HEK293 (cell line): Measurements from ENCODE around the gene KLK6.

Experiments
- CTCF ChIA-PET: fragments of 350-600 bp; formaldehyde crosslinking; extraction: SDS; loops from one replicate; lab custom pipeline; 2021; ENCODE audit warnings: antibody characterized with exemption; lab: Yijun Ruan, JAX
- POLR2A ChIA-PET: fragments of 300-600 bp; formaldehyde crosslinking; extraction: SDS; loops from one replicate; lab custom pipeline; 2020; ENCODE audit warnings: antibody characterized with exemption, inconsistent platforms; lab: Yijun Ruan, JAX
- H3K27ac ChIP-seq: fragments of 200-500 bp; sonication (Bioruptor generic); 2 replicates; pipeline ENCODE4 v1.5.1; 2014; ENCODE audit warnings: low read depth, low read length, control low read depth, inconsistent platforms; ENCODE audit errors: extremely low read depth
- H3K36me3 ChIP-seq, 2 experiments: fragments of 200-500 bp in 1 of 2; sonication (Bioruptor generic) in 1 of 2; 1 replicate in 1 of 2; 2 replicates in 1 of 2; pipeline ENCODE4 v1.5.1; 2014 to 2017; ENCODE audit warnings: inconsistent platforms in 2 of 2, low read length in 2 of 2; ENCODE audit not compliant: control insufficient read depth in 2 of 2, insufficient read depth in 1 of 2
- H3K4me1 ChIP-seq: fragments of 200-500 bp; sonication (Bioruptor generic); 2 replicates; pipeline ENCODE4 v1.5.1; 2014; ENCODE audit warnings: mild to moderate bottlenecking, low read length, inconsistent platforms; ENCODE audit not compliant: control insufficient read depth, insufficient read depth
- H3K4me3 ChIP-seq: 2 replicates; pipeline ENCODE4 v1.5.1; 2011; ENCODE audit warnings: low read depth, mild to moderate bottlenecking, control low read depth, low read length, moderate library complexity
- H3K9me3 ChIP-seq: fragments of 200-500 bp; sonication (Bioruptor generic); 2 replicates; pipeline ENCODE4 v1.5.1; 2014; ENCODE audit warnings: low read depth, low read length, inconsistent platforms; ENCODE audit not compliant: control insufficient read depth, insufficient read depth
- BCL11B ChIP-seq: fragments of 450-650 bp; formaldehyde crosslinking; IDR thresholded peaks from 2 replicates; pipeline ENCODE4 v1.5.1; 2016; ENCODE audit warnings: low read depth, missing biosample characterization, missing genetic modification characterization
- CTCF ChIP-seq: fragments of 450-650 bp; formaldehyde crosslinking; IDR thresholded peaks from 2 replicates; pipeline ENCODE4 v1.5.1; 2016; ENCODE audit warnings: missing biosample characterization, missing genetic modification characterization
- HOXA7 ChIP-seq: sonication (generic); formaldehyde crosslinking; IDR thresholded peaks from 2 replicates; pipeline ENCODE4 v1.8.1; 2022; ENCODE audit warnings: missing genetic modification reagents, borderline replicate concordance
- KLF10 ChIP-seq: fragments of 450-650 bp; IDR thresholded peaks from 2 replicates; pipeline ENCODE4 v1.5.1; 2018; ENCODE audit warnings: missing biosample characterization, mild to moderate bottlenecking, missing genetic modification characterization
- PBX3 ChIP-seq: sonication (generic); formaldehyde crosslinking; IDR thresholded peaks from 2 replicates; pipeline ENCODE4 v1.8.1; 2022; ENCODE audit warnings: mild to moderate bottlenecking, moderate library complexity, missing genetic modification reagents
- PRDM2 ChIP-seq: fragments of 450-650 bp; formaldehyde crosslinking; IDR thresholded peaks from 2 replicates; pipeline ENCODE4 v1.5.1; 2016; ENCODE audit warnings: missing biosample characterization, missing genetic modification characterization, borderline replicate concordance
- PRDM4 ChIP-seq: fragments of 450-650 bp; formaldehyde crosslinking; IDR thresholded peaks from 2 replicates; pipeline ENCODE4 v1.5.1; 2017; ENCODE audit warnings: missing biosample characterization, missing genetic modification characterization
- RBAK ChIP-seq: fragments of 450-650 bp; formaldehyde crosslinking; IDR thresholded peaks from 2 replicates; pipeline ENCODE4 v1.5.1; 2016; ENCODE audit warnings: missing biosample characterization, missing genetic modification characterization
- REPIN1 ChIP-seq: fragments of 450-650 bp; formaldehyde crosslinking; IDR thresholded peaks from 2 replicates; pipeline ENCODE4 v1.5.1; 2017; ENCODE audit warnings: missing biosample characterization, missing genetic modification characterization, low read depth
- TRIM28 ChIP-seq: IDR thresholded peaks from 2 replicates; pipeline ENCODE4 v1.6.1; 2011; ENCODE audit warnings: low read length, control low read depth, borderline replicate concordance
- ZBTB49 ChIP-seq: fragments of 450-650 bp; formaldehyde crosslinking; IDR thresholded peaks from 2 replicates; pipeline ENCODE4 v1.5.1; 2016; ENCODE audit warnings: missing biosample characterization, missing genetic modification characterization, low read depth
- ZBTB7A ChIP-seq: fragments of 450-650 bp; formaldehyde crosslinking; IDR thresholded peaks from 2 replicates; pipeline ENCODE4 v1.5.1; 2016; ENCODE audit warnings: low read depth, missing biosample characterization, missing genetic modification characterization
- ZNF19 ChIP-seq: fragments of 450-650 bp; formaldehyde crosslinking; IDR thresholded peaks from 2 replicates; pipeline ENCODE4; 2016; ENCODE audit warnings: missing biosample characterization, missing genetic modification characterization, low read depth
- ZNF202 ChIP-seq: fragments of 450-650 bp; formaldehyde crosslinking; IDR thresholded peaks from 2 replicates; pipeline ENCODE4 v1.5.1; 2016; ENCODE audit warnings: missing biosample characterization, missing genetic modification characterization, borderline replicate concordance
- ZNF366 ChIP-seq: fragments of 450-650 bp; formaldehyde crosslinking; conservative IDR thresholded peaks from 2 replicates; pipeline ENCODE4 v1.5.1; 2016; ENCODE audit warnings: missing biosample characterization, missing genetic modification characterization
- ZNF37A ChIP-seq: fragments of 450-650 bp; IDR thresholded peaks from 2 replicates; pipeline ENCODE4 v1.5.1; 2018; ENCODE audit warnings: missing biosample characterization, missing genetic modification characterization
- ZNF423 ChIP-seq: fragments of 450-650 bp; formaldehyde crosslinking; IDR thresholded peaks from 2 replicates; pipeline ENCODE4 v1.5.1; 2016; ENCODE audit warnings: missing biosample characterization, missing genetic modification characterization
- ZNF571 ChIP-seq: fragments of 450-650 bp; formaldehyde crosslinking; IDR thresholded peaks from 2 replicates; pipeline ENCODE4 v1.5.0; 2017; ENCODE audit warnings: missing biosample characterization, missing genetic modification characterization
- ZNF580 ChIP-seq: fragments of 450-650 bp; formaldehyde crosslinking; IDR thresholded peaks from 2 replicates; pipeline ENCODE4 v1.5.1; 2016; ENCODE audit warnings: missing biosample characterization, missing genetic modification characterization
- ZNF610 ChIP-seq: fragments of 450-650 bp; formaldehyde crosslinking; IDR thresholded peaks from 2 replicates; pipeline ENCODE4 v1.5.1; 2016; ENCODE audit warnings: missing biosample characterization, missing genetic modification characterization, borderline replicate concordance
- ZNF624 ChIP-seq: fragments of 450-650 bp; formaldehyde crosslinking; IDR thresholded peaks from 2 replicates; pipeline ENCODE4 v1.5.1; 2017; ENCODE audit warnings: missing biosample characterization, missing genetic modification characterization
- ZNF777 ChIP-seq: fragments of 450-650 bp; formaldehyde crosslinking; IDR thresholded peaks from 2 replicates; pipeline ENCODE4 v1.5.1; 2017; ENCODE audit warnings: missing biosample characterization, missing genetic modification characterization, borderline replicate concordance

The KLK6 gene

GRCh38 chr19:51005248-51005647 lies 35.9 kb upstream of the KLK6 start:
- no peaks in the 10 kb centered on the region for H3K36me3 ChIP-seq
- H3K9me3 ChIP-seq: no peaks in the 10 kb centered on the region
- no peaks in the 10 kb centered on the region for H3K4me1 ChIP-seq
- no peak for TF ChIP-seq KLF10 (tag by site-specific recombination)
- no peak for TF ChIP-seq ZNF202 (tag by site-specific recombination)
- no peak for TF ChIP-seq HOXA7 (CRISPR knock-in tag)
- TF ChIP-seq ZNF366 (tag by site-specific recombination): no peak
- no peak for TF ChIP-seq ZBTB7A (tag by site-specific recombination)
- TF ChIP-seq RBAK: no peak
- TF ChIP-seq ZNF624 (tag by site-specific recombination): no peak
- no peak for TF ChIP-seq ZNF571 (tag by site-specific recombination)
- TF ChIP-seq ZNF37A: no peak
- ChIA-PET POLR2A (no interaction called here), CTCF (no interaction called here)
- no peak overlapping the region for H3K4me3 ChIP-seq
- H3K27ac ChIP-seq: no peak overlapping the region

GRCh38 chr19:51003316-51003715 lies 33.9 kb upstream of the KLK6 start:
- ChIA-PET CTCF (interaction anchor here (0.6 kb wide), 2 partner anchors 29 to 81 kb away, joined by 3 read pairs; no protein-coding TSS in a partner anchor), POLR2A (no interaction called here)
- H3K36me3 ChIP-seq: no peaks in the 10 kb centered on the region
- H3K27ac ChIP-seq: no peak overlapping the region
- no peaks in the 10 kb centered on the region for H3K4me1 ChIP-seq
- H3K9me3 ChIP-seq: no peaks in the 10 kb centered on the region
- H3K4me3 ChIP-seq: no peak overlapping the region
- TF ChIP-seq PRDM4 (tag by site-specific recombination) (no peak), ZBTB49 (tag by site-specific recombination) (no peak), ZNF580 (tag by site-specific recombination) (no peak), PBX3 (CRISPR knock-in tag) (no peak), BCL11B (tag by site-specific recombination) (no peak), ZNF423 (tag by site-specific recombination) (no peak), REPIN1 (tag by site-specific recombination) (no peak), TRIM28 (no peak), ZNF777 (tag by site-specific recombination) (no peak), ZNF610 (tag by site-specific recombination) (no peak), ZNF19 (tag by site-specific recombination) (no peak), PRDM2 (tag by site-specific recombination) (no peak), CTCF (no peak)
